Astrocyte (in vitro differentiated cells and primary cell): ENCODE data around the gene KCTD19.

Source experiments
- CTCF ChIP-seq: IDR thresholded peaks from 2 replicates; pipeline ENCODE4 v1.5.1; 2011; ENCODE audit warnings: low read depth, mild to moderate bottlenecking, inconsistent platforms, low read length, moderate library complexity; ENCODE audit not compliant: insufficient read depth
- EZH2 ChIP-seq: IDR thresholded peaks from 2 replicates; pipeline ENCODE4 v1.6.1; 2012; ENCODE audit warnings: mild to moderate bottlenecking, low read length, inconsistent platforms; ENCODE audit not compliant: insufficient read depth

GRCh38 chr16:67252609-67253497 lies 73.7 kb downstream of the KCTD19 start:
- TF ChIP-seq CTCF: no peak
- no peak for TF ChIP-seq EZH2
